Neuronal stem cell (in vitro differentiated cells): ENCODE measurements around the gene PPIH.

ENCODE experiments used
- DNase-seq: peaks from one replicate; pipeline ENCODE4 v3.0.0-alpha.2; 2013; ENCODE audit warnings: low spot score
- H2AFZ ChIP-seq: one replicate; pipeline ENCODE4 v1.6.1; 2013; ENCODE audit warnings: mild to moderate bottlenecking, low read length, inconsistent platforms
- H2AK5ac ChIP-seq: 2 replicates; pipeline ENCODE4 v1.6.1; 2013; ENCODE audit warnings: low read depth, mild to moderate bottlenecking, inconsistent platforms, low read length, moderate library complexity, mixed read lengths
- H2BK120ac ChIP-seq: 2 replicates; pipeline ENCODE4 v1.6.1; 2013; ENCODE audit warnings: low read depth, mild to moderate bottlenecking, inconsistent platforms, low read length, moderate library complexity, mixed read lengths
- H2BK12ac ChIP-seq: one replicate; pipeline ENCODE4 v1.6.1; 2013; ENCODE audit warnings: low read length, inconsistent platforms
- H2BK15ac ChIP-seq: 2 replicates; pipeline ENCODE4 v1.6.1; 2013; ENCODE audit warnings: mild to moderate bottlenecking, low read length, inconsistent platforms, mixed read lengths
- H2BK5ac ChIP-seq: one replicate; pipeline ENCODE4 v1.6.1; 2013; ENCODE audit warnings: inconsistent platforms, mild to moderate bottlenecking, low read length, moderate library complexity
- H3K14ac ChIP-seq: one replicate; pipeline ENCODE4 v1.6.1; 2013; ENCODE audit warnings: low read length, inconsistent platforms
- H3K18ac ChIP-seq: 2 replicates; pipeline ENCODE4 v1.6.1; 2013; ENCODE audit warnings: low read length, inconsistent platforms
- H3K23ac ChIP-seq: 2 replicates; pipeline ENCODE4 v1.6.1; 2013; ENCODE audit warnings: low read depth, mild to moderate bottlenecking, mixed read lengths, low read length, inconsistent platforms; ENCODE audit not compliant: poor library complexity
- H3K27ac ChIP-seq: replicated peaks from 3 replicates; pipeline ENCODE4 v1.5.1; 2013; ENCODE audit warnings: low read length, inconsistent platforms
- H3K27me3 ChIP-seq, 3 experiments: 2 replicates each; pipeline ENCODE4 v1.6.1; 2013; ENCODE audit warnings: low read length in 3 of 3, mild to moderate bottlenecking in 2 of 3, inconsistent platforms in 1 of 3, low read depth in 1 of 3, mixed read lengths in 1 of 3, moderate library complexity in 1 of 3; ENCODE audit not compliant: control insufficient read depth in 3 of 3, insufficient read depth in 3 of 3
- H3K36me3 ChIP-seq, 2 donors: replicated peaks in 1 of 2; 2 replicates each; pipeline ENCODE4 v1.6.1; 2013; ENCODE audit warnings: low read length in 2 of 2; ENCODE audit not compliant: control insufficient read depth in 2 of 2, insufficient read depth in 2 of 2
- H3K4ac ChIP-seq: 2 replicates; pipeline ENCODE4 v1.6.1; 2013; ENCODE audit warnings: inconsistent platforms, mild to moderate bottlenecking, low read length, moderate library complexity
- H3K4me1 ChIP-seq, 2 donors: 1 replicate in 1 of 2; 2 replicates in 1 of 2; pipeline ENCODE4 v1.6.1; 2013; ENCODE audit warnings: low read length in 2 of 2, low read depth in 1 of 2; ENCODE audit not compliant: control insufficient read depth in 2 of 2, insufficient read depth in 1 of 2
- H3K4me2 ChIP-seq: one replicate; pipeline ENCODE4 v1.6.1; 2013; ENCODE audit warnings: mild to moderate bottlenecking, low read length, inconsistent platforms; ENCODE audit not compliant: insufficient read depth, poor library complexity, severe bottlenecking
- H3K4me3 ChIP-seq, 2 donors: 2 replicates each; pipeline ENCODE4 v1.5.1; 2013; ENCODE audit warnings: low read length in 2 of 2, mild to moderate bottlenecking in 2 of 2, inconsistent platforms in 1 of 2, moderate library complexity in 1 of 2
- H3K79me1 ChIP-seq: one replicate; pipeline ENCODE4 v1.6.1; 2013; ENCODE audit warnings: low read depth, mild to moderate bottlenecking, inconsistent platforms, low read length, moderate library complexity
- H3K9ac ChIP-seq: one replicate; pipeline ENCODE4 v1.6.1; 2013; ENCODE audit warnings: mild to moderate bottlenecking, low read depth, low read length, inconsistent platforms; ENCODE audit not compliant: poor library complexity
- H3K9me3 ChIP-seq, 2 donors: replicated peaks in 1 of 2; 2 replicates each; pipeline versions ENCODE3 to v1.6.1; 2013; ENCODE audit warnings: low read length in 2 of 2, mild to moderate bottlenecking in 2 of 2, inconsistent platforms in 1 of 2, low read depth in 1 of 2, mixed read lengths in 1 of 2, moderate library complexity in 1 of 2; ENCODE audit not compliant: control insufficient read depth in 2 of 2, insufficient read depth in 1 of 2
- H4K8ac ChIP-seq: one replicate; pipeline ENCODE4 v1.6.1; 2013; ENCODE audit warnings: low read depth, mild to moderate bottlenecking, inconsistent platforms, low read length, moderate library complexity
- H4K91ac ChIP-seq: one replicate; pipeline ENCODE4 v1.6.1; 2013; ENCODE audit warnings: low read length, low read depth, mild to moderate bottlenecking, inconsistent platforms; ENCODE audit not compliant: poor library complexity
- WGBS, 2 donors: extraction: QIAGEN DNeasy Blood & Tissue Kit; methylation state at CpG; one replicate each; pipeline ENCODE4 v1.1.7; 2013; ENCODE audit warnings: missing lambda C conversion rate in 2 of 2, mixed read lengths in 1 of 2; ENCODE audit not compliant: insufficient read length in 2 of 2, insufficient replicate concordance in 1 of 2; ENCODE audit errors: extremely low coverage in 2 of 2; 5-methylcytosine and 5-hydroxymethylcytosine counted together

Gene PPIH

GRCh38 chr1:42670425-42670824 lies 12.2 kb downstream of the PPIH start:
- no peak overlapping the region for H2AFZ ChIP-seq
- no peak overlapping the region for H3K4me2 ChIP-seq
- H3K14ac ChIP-seq = no peak overlapping the region
- H3K23ac ChIP-seq = no peak overlapping the region
- no CpG with 5 or more reads among the region's 4 CpGs for WGBS, 2 donors
- H2AK5ac ChIP-seq = no peak overlapping the region
- no peaks in the 10 kb centered on the region for H3K9me3 ChIP-seq
- peaks cover 24 to 96% of the 10 kb centered on the region in 2 donors for H3K36me3 ChIP-seq
- no peak overlapping the region for H4K8ac ChIP-seq
- no peak overlapping the region for H2BK120ac ChIP-seq
- H2BK15ac ChIP-seq = no peak overlapping the region
- no peak overlapping the region for H3K4ac ChIP-seq
- no peak overlapping the region for H3K9ac ChIP-seq
- H3K4me3 ChIP-seq = no peak overlapping the region
- H3K27ac ChIP-seq = no peak overlapping the region
- no peaks in the 10 kb centered on the region for H3K27me3 ChIP-seq
- no peak overlapping the region for H4K91ac ChIP-seq
- no peak overlapping the region for H2BK5ac ChIP-seq
- no peak overlapping the region for H2BK12ac ChIP-seq
- DNase-seq = no peak
- no peak overlapping the region for H3K18ac ChIP-seq
- no peaks in the 10 kb centered on the region for H3K79me1 ChIP-seq
- H3K4me1 ChIP-seq = no peaks in the 10 kb centered on the region

- Histone ChIP-seq H4K91ac (no peak overlapping the region), H2BK5ac (no peak overlapping the region), H3K9me3 (no peaks in the 10 kb centered on the region), H3K79me1 (no peaks in the 10 kb centered on the region), H3K4me1 (no peaks in the 10 kb centered on the region), H2BK12ac (no peak overlapping the region), H3K27ac (no peak overlapping the region), H3K36me3 (peaks cover 10 to 75% of the 10 kb centered on the region in 2 donors), H2AK5ac (no peak overlapping the region), H2AFZ (no peak overlapping the region), H3K4me2 (no peak overlapping the region), H3K9ac (no peak overlapping the region), H3K4ac (no peak overlapping the region), H4K8ac (no peak overlapping the region), H3K14ac (no peak overlapping the region), H3K18ac (no peak overlapping the region), H3K4me3 (no peak overlapping the region), H2BK120ac (no peak overlapping the region), H3K23ac (no peak overlapping the region), H3K27me3 (no peaks in the 10 kb centered on the region), H2BK15ac (no peak overlapping the region)
- DNase-seq = no peak
These were observed 16.0 kb downstream of the PPIH start for GRCh38 chr1:42674214-42674613.

- Histone ChIP-seq H2BK15ac (no peak overlapping the region), H3K23ac (no peak overlapping the region), H3K27me3 (no peaks in the 10 kb centered on the region), H3K9ac (no peak overlapping the region), H4K91ac (no peak overlapping the region), H2BK120ac (no peak overlapping the region), H2BK5ac (no peak overlapping the region), H3K4me1 (no peaks in the 10 kb centered on the region), H3K4me2 (no peak overlapping the region), H3K27ac (no peak overlapping the region), H2AK5ac (no peak overlapping the region), H3K14ac (no peak overlapping the region), H3K9me3 (no peaks in the 10 kb centered on the region), H3K36me3 (peaks cover 10 to 71% of the 10 kb centered on the region in 2 donors), H4K8ac (no peak overlapping the region), H3K4ac (no peak overlapping the region), H3K79me1 (no peaks in the 10 kb centered on the region), H3K4me3 (no peak overlapping the region), H2AFZ (no peak overlapping the region), H3K18ac (no peak overlapping the region), H2BK12ac (no peak overlapping the region)
- DNase-seq = no peak
- no CpG with 5 or more reads among the region's 1 CpG for WGBS, 2 donors
These were observed 16.5 kb downstream of the PPIH start for GRCh38 chr1:42674682-42675081.

- H3K4me3 ChIP-seq = no peak overlapping the region
- no peak overlapping the region for H3K27ac ChIP-seq
- no peak overlapping the region for H3K23ac ChIP-seq
- no peak overlapping the region for H3K18ac ChIP-seq
- no peak overlapping the region for H3K4me2 ChIP-seq
- no peak overlapping the region for H2AFZ ChIP-seq
- no peak overlapping the region for H2BK12ac ChIP-seq
- H3K79me1 ChIP-seq = no peaks in the 10 kb centered on the region
- peaks cover 8 to 63% of the 10 kb centered on the region in 2 donors for H3K36me3 ChIP-seq
- no peak overlapping the region for H4K8ac ChIP-seq
- no peak for DNase-seq
- no peak overlapping the region for H4K91ac ChIP-seq
- no CpG with 5 or more reads among the region's 3 CpGs for WGBS, 2 donors
- no peak overlapping the region for H2BK15ac ChIP-seq
- no peaks in the 10 kb centered on the region for H3K4me1 ChIP-seq
- H2AK5ac ChIP-seq = no peak overlapping the region
- H3K9me3 ChIP-seq = no peaks in the 10 kb centered on the region
- H3K4ac ChIP-seq = no peak overlapping the region
- H3K14ac ChIP-seq = no peak overlapping the region
- no peak overlapping the region for H3K9ac ChIP-seq
- no peaks in the 10 kb centered on the region for H3K27me3 ChIP-seq
- H2BK120ac ChIP-seq = no peak overlapping the region
- H2BK5ac ChIP-seq = no peak overlapping the region
These were observed 17.2 kb downstream of the PPIH start for GRCh38 chr1:42675467-42675866.
